OCI-LY3 (cell line): ENCODE measurements around the gene MERTK.
"Not testable (repeated sequence)": the region's sequence is repeated elsewhere in the genome, so short reads cannot be mapped to it uniquely, and the experiment has no call there.

Experiments
- H2AFZ ChIP-seq: fragments of 200-600, 300-600 bp; shearing (Covaris generic); 2 replicates; pipeline ENCODE4 v1.6.0; 2014; ENCODE audit warnings: antibody characterized with exemption, low read depth, low read length
- H3K27ac ChIP-seq: fragments of 200-600, 300-600 bp; sonication (generic); 2 replicates; pipeline ENCODE4 v1.5.1; 2014; ENCODE audit warnings: mild to moderate bottlenecking, low read length, moderate library complexity, mixed read lengths
- H3K27me3 ChIP-seq: fragments of 200-600, 300-600 bp; sonication (generic); 2 replicates; pipeline ENCODE4 v1.6.1; 2014; ENCODE audit warnings: low read depth, low read length, mixed read lengths
- H3K36me3 ChIP-seq: fragments of 200-600, 300-600 bp; sonication (generic); replicated peaks from 2 replicates; pipeline ENCODE3; 2014; ENCODE audit warnings: low read depth, low read length, mixed read lengths
- H3K4me1 ChIP-seq: fragments of 300-600, 200-600 bp; sonication (generic); 2 replicates; pipeline ENCODE4 v1.6.1; 2014; ENCODE audit warnings: low read length, mixed read lengths
- H3K4me2 ChIP-seq: fragments of 200-600, 300-600 bp; sonication (generic); 2 replicates; pipeline ENCODE4 v1.6.1; 2014; ENCODE audit warnings: low read length, mixed read lengths
- H3K4me3 ChIP-seq: fragments of 300-600, 200-600 bp; sonication (generic); 2 replicates; pipeline ENCODE4 v1.5.1; 2014; ENCODE audit warnings: antibody characterized with exemption, mild to moderate bottlenecking, low read length, moderate library complexity
- H3K79me2 ChIP-seq: fragments of 300-600, 200-600 bp; shearing (Covaris generic); 2 replicates; pipeline ENCODE4 v1.6.1; 2014; ENCODE audit warnings: mild to moderate bottlenecking, low read length, mixed read lengths
- H3K9ac ChIP-seq: fragments of 300-600, 200-600 bp; shearing (Covaris generic); 2 replicates; pipeline ENCODE4 v1.6.0; 2014; ENCODE audit warnings: mild to moderate bottlenecking, low read length, moderate library complexity
- H3K9me3 ChIP-seq: fragments of 200-600, 300-600 bp; shearing (Covaris generic); 2 replicates; pipeline ENCODE4 v1.6.1; 2014; ENCODE audit warnings: low read length, mixed read lengths; ENCODE audit not compliant: insufficient read depth
- H4K20me1 ChIP-seq: fragments of 200-600, 300-600 bp; sonication (generic); 2 replicates; pipeline ENCODE4 v1.6.1; 2016; ENCODE audit warnings: low read length, mixed read lengths; ENCODE audit not compliant: insufficient read depth
- EZH2phosphoT487 ChIP-seq: fragments of 200-600 bp; shearing (Covaris generic); IDR thresholded peaks from 2 replicates; pipeline ENCODE4 v1.6.1; 2018; ENCODE audit warnings: antibody characterized with exemption, mixed run types, low read depth
- TF ChIP-seq, protein P1 (sequence below): fragments of 200-600, 300-600 bp; sonication (generic); IDR thresholded peaks from 2 replicates; pipeline ENCODE4 v1.5.1; 2014; ENCODE audit warnings: antibody characterized with exemption, low read length, low read depth

The MERTK gene

GRCh38 chr2:112061840-112062239, 163.4 kb downstream of the MERTK start:
- Histone ChIP-seq H3K4me1 (peaks cover 62% of the 10 kb centered on the region), H2AFZ (no peak overlapping the region), H3K79me2 (peaks cover 35% of the 10 kb centered on the region), H3K9me3 (no peaks in the 10 kb centered on the region), H3K4me2 (peak overlapping the region; percentile 80), H3K27me3 (no peaks in the 10 kb centered on the region), H3K36me3 (peaks cover 58% of the 10 kb centered on the region), H3K4me3 (peak overlapping the region; percentile 56), H3K27ac (peak overlapping the region; percentile 85), H3K9ac (peak overlapping the region; percentile 49; the same call in 1 of the 2 replicates), H4K20me1 (no peaks in the 10 kb centered on the region)
- TF ChIP-seq, protein P1, sequence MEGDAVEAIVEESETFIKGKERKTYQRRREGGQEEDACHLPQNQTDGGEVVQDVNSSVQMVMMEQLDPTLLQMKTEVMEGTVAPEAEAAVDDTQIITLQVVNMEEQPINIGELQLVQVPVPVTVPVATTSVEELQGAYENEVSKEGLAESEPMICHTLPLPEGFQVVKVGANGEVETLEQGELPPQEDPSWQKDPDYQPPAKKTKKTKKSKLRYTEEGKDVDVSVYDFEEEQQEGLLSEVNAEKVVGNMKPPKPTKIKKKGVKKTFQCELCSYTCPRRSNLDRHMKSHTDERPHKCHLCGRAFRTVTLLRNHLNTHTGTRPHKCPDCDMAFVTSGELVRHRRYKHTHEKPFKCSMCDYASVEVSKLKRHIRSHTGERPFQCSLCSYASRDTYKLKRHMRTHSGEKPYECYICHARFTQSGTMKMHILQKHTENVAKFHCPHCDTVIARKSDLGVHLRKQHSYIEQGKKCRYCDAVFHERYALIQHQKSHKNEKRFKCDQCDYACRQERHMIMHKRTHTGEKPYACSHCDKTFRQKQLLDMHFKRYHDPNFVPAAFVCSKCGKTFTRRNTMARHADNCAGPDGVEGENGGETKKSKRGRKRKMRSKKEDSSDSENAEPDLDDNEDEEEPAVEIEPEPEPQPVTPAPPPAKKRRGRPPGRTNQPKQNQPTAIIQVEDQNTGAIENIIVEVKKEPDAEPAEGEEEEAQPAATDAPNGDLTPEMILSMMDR = no peak
- TF ChIP-seq EZH2phosphoT487 = no peak

DNA sequence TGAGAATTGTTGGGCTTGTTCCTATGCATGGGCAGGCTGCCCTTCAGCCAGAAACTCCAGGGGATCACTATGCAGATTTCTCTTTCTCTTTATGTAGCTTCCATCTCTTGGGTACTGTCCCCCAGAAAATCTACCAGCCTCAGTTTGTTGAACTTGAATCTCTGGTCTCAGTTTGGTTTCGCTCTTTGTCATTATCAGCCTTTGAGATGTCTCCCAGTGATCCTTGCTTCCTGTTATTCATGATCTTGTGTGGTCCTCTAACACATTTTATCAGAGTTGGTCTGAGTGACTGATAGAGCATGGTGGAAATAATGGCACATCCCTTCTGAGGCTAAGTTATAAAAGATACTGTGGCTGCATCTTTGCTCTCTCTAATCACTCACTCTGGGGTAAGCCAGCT, 164.5 kb downstream of the MERTK start:
- H3K4me1 ChIP-seq = peaks cover 59% of the 10 kb centered on the region
- peak overlapping the region; percentile 49; the same call in 1 of the 2 replicates for H3K9ac ChIP-seq
- H3K27ac ChIP-seq = peak overlapping the region; percentile 85
- H2AFZ ChIP-seq = no peak overlapping the region
- H3K27me3 ChIP-seq = no peaks in the 10 kb centered on the region
- H3K36me3 ChIP-seq = peaks cover 61% of the 10 kb centered on the region
- TF ChIP-seq, protein P1 = no peak
- TF ChIP-seq EZH2phosphoT487 = no peak
- no peaks in the 10 kb centered on the region for H4K20me1 ChIP-seq
- H3K4me2 ChIP-seq = peak overlapping the region; percentile 80
- peaks cover 25% of the 10 kb centered on the region for H3K79me2 ChIP-seq
- H3K9me3 ChIP-seq = no peaks in the 10 kb centered on the region
- peak overlapping the region; percentile 56 for H3K4me3 ChIP-seq

DNA sequence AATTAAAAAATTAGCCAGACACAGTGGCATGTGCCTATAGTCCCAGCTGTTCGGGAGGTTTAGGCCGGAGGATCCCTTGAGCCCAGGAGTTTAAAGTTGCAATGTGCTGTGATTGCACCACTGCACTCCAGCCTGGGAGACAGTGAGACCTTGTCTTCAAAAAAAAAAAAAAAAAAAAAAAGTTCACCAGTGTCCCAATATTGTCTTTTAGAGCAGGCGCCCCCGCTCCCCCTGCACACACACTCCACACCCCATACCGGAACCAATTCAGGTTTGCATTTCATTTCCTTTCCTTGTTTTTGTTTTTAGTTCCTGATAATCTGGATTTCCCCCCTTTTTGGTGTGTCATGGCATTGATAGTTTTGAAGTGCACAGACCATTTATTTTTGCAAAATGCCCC, 167.1 kb downstream of the MERTK start:
- Histone ChIP-seq H3K79me2 (0 out of 2 replicates have a peak, but pooled peaks cover 7% of the 10 kb centered on the region), H3K9ac (no peak overlapping the region), H3K36me3 (peaks cover 59% of the 10 kb centered on the region), H4K20me1 (no peaks in the 10 kb centered on the region), H3K9me3 (no peaks in the 10 kb centered on the region), H3K4me2 (0 out of 2 replicates have a peak overlapping the region, but pooled peaks have one; percentile 2), H3K4me3 (no peak overlapping the region), H3K27ac (no peak overlapping the region), H3K27me3 (no peaks in the 10 kb centered on the region), H2AFZ (no peak overlapping the region), H3K4me1 (peaks cover 48% of the 10 kb centered on the region)
- TF ChIP-seq EZH2phosphoT487 = no peak
- TF ChIP-seq, protein P1 = no peak

- 0 out of 2 replicates have a peak, but pooled peaks cover 7% of the 10 kb centered on the region for H3K79me2 ChIP-seq
- H3K4me3 ChIP-seq = no peak overlapping the region
- peaks cover 43% of the 10 kb centered on the region for H3K4me1 ChIP-seq
- no peaks in the 10 kb centered on the region for H3K9me3 ChIP-seq
- H3K9ac ChIP-seq = no peak overlapping the region
- H4K20me1 ChIP-seq = no peaks in the 10 kb centered on the region
- H2AFZ ChIP-seq = no peak overlapping the region
- H3K36me3 ChIP-seq = peaks cover 56% of the 10 kb centered on the region
- TF ChIP-seq, protein P1 = no peak
- TF ChIP-seq EZH2phosphoT487 = no peak
- 0 out of 2 replicates have a peak overlapping the region, but pooled peaks have one; percentile 2 for H3K4me2 ChIP-seq
- no peak overlapping the region for H3K27ac ChIP-seq
- H3K27me3 ChIP-seq = no peaks in the 10 kb centered on the region
These were observed 167.6 kb downstream of the MERTK start for GRCh38 chr2:112065966-112066365.

- H3K9me3 ChIP-seq, H3K27ac ChIP-seq, H3K4me3 ChIP-seq, H3K27me3 ChIP-seq, H3K9ac ChIP-seq, H3K4me2 ChIP-seq, H4K20me1 ChIP-seq, H2AFZ ChIP-seq: not testable (repeated sequence)
- Histone ChIP-seq H3K36me3 (peaks cover 56% of the 10 kb centered on the region), H3K4me1 (peaks cover 12% of the 10 kb centered on the region), H3K79me2 (peaks cover 16% of the 10 kb centered on the region)
These were observed 171.4 kb downstream of the MERTK start for GRCh38 chr2:112069794-112070193.
